Measurements from ENCODE around the gene REL. TPM values are rescaled to one million over a fixed set of nuclear protein-coding genes. Genes with fewer than 3 reads are reported as not detected.
"Not testable (repeated sequence)": the region's sequence is repeated elsewhere in the genome, so short reads cannot be mapped to it uniquely, and the experiment has no call there.

The REL gene
- total and polyA plus RNA-seq, 2 donors = 4.0 to 25.1 TPM

- H3K4me3 ChIP-seq (ENCODE audit: low read depth, low read length) = no peak overlapping the region
- H3K36me3 ChIP-seq (ENCODE audit: insufficient read depth) = peaks cover 10% of the 10 kb centered on the region
- DNase-seq (ENCODE audit: extremely low spot score) = no peak
- no peak overlapping the region for H3K27ac ChIP-seq (ENCODE audit: low read depth)
- 84% methylated on average over 2 of the region's 2 CpGs for WGBS
- no peaks in the 10 kb centered on the region for H3K4me1 ChIP-seq (ENCODE audit: insufficient read depth)
These were observed 25.0 kb downstream of the REL start for GRCh38 chr2:60906395-60906794.

GRCh38 chr2:60907329-60907728, 26.0 kb downstream of the REL start:
- H3K36me3 ChIP-seq (ENCODE audit: insufficient read depth) = peaks cover 10% of the 10 kb centered on the region
- H3K27ac ChIP-seq (ENCODE audit: low read depth) = no peak overlapping the region
- no peak for DNase-seq (ENCODE audit: extremely low spot score)
- H3K4me1 ChIP-seq (ENCODE audit: insufficient read depth) = no peaks in the 10 kb centered on the region
- no peak overlapping the region for H3K4me3 ChIP-seq (ENCODE audit: low read depth, low read length)
- 95% methylated on average over 8 of the region's 8 CpGs for WGBS

GRCh38 chr2:60925994-60926740, 44.8 kb downstream of the REL start:
- WGBS = 71% methylated on average over 7 of the region's 7 CpGs

GRCh38 chr2:60926741-60927552, 45.6 kb downstream of the REL start:
- H3K27ac ChIP-seq (ENCODE audit: low read depth) = no peak overlapping the region
- WGBS = 85% methylated on average over 3 of the region's 3 CpGs
- no peaks in the 10 kb centered on the region for H3K4me1 ChIP-seq (ENCODE audit: insufficient read depth)
- no peak for DNase-seq (ENCODE audit: extremely low spot score)
- H3K4me3 ChIP-seq (ENCODE audit: low read depth, low read length) = no peak overlapping the region
- peaks cover 1% of the 10 kb centered on the region for H3K36me3 ChIP-seq (ENCODE audit: insufficient read depth)

More at GRCh38 chr2:60925994-60926740, 44.8 kb downstream of the REL start:
- peak; percentile 25 for DNase-seq (ENCODE audit: extremely low spot score)
- Histone ChIP-seq H3K4me1 (ENCODE audit: insufficient read depth) (no peaks in the 10 kb centered on the region), H3K27ac (ENCODE audit: low read depth) (no peak overlapping the region), H3K36me3 (ENCODE audit: insufficient read depth) (peaks cover 1% of the 10 kb centered on the region), H3K4me3 (ENCODE audit: low read depth, low read length) (no peak overlapping the region)

GRCh38 chr2:60932061-60932460, 50.7 kb downstream of the REL start:
- not testable (repeated sequence) for H3K4me1 ChIP-seq (ENCODE audit: insufficient read depth); DNase-seq (ENCODE audit: extremely low spot score); H3K4me3 ChIP-seq (ENCODE audit: low read depth, low read length); H3K27ac ChIP-seq (ENCODE audit: low read depth); H3K36me3 ChIP-seq (ENCODE audit: insufficient read depth)
- 95% methylated on average over 5 of the region's 5 CpGs for WGBS

- Histone ChIP-seq H3K4me3 (ENCODE audit: low read depth, low read length) (no peak overlapping the region), H3K36me3 (ENCODE audit: insufficient read depth) (no peaks in the 10 kb centered on the region), H3K27ac (ENCODE audit: low read depth) (no peak overlapping the region), H3K4me1 (ENCODE audit: insufficient read depth) (no peaks in the 10 kb centered on the region)
- WGBS = 94% methylated on average over 3 of the region's 3 CpGs
- DNase-seq (ENCODE audit: extremely low spot score) = no peak
These were observed 51.6 kb downstream of the REL start for GRCh38 chr2:60932954-60933353.

- H3K27ac ChIP-seq (ENCODE audit: low read depth) = no peak overlapping the region
- peaks cover under 1% of the 10 kb centered on the region for H3K36me3 ChIP-seq (ENCODE audit: insufficient read depth)
- H3K4me3 ChIP-seq (ENCODE audit: low read depth, low read length) = no peak overlapping the region
- DNase-seq (ENCODE audit: extremely low spot score) = no peak
- WGBS = 75% methylated on average over 2 of the region's 2 CpGs
- H3K4me1 ChIP-seq (ENCODE audit: insufficient read depth) = no peaks in the 10 kb centered on the region
These were observed 52.9 kb downstream of the REL start for GRCh38 chr2:60934165-60934722.

GRCh38 chr2:60936757-60937156, 55.4 kb downstream of the REL start:
- no peak overlapping the region for H3K27ac ChIP-seq (ENCODE audit: low read depth)
- DNase-seq (ENCODE audit: extremely low spot score) = no peak
- peaks cover 1% of the 10 kb centered on the region for H3K36me3 ChIP-seq (ENCODE audit: insufficient read depth)
- H3K4me1 ChIP-seq (ENCODE audit: insufficient read depth) = no peaks in the 10 kb centered on the region
- 87% methylated on average over 5 of the region's 5 CpGs for WGBS
- no peak overlapping the region for H3K4me3 ChIP-seq (ENCODE audit: low read depth, low read length)

- peaks cover 1% of the 10 kb centered on the region for H3K36me3 ChIP-seq (ENCODE audit: insufficient read depth)
- no peak overlapping the region for H3K4me3 ChIP-seq (ENCODE audit: low read depth, low read length)
- 96% methylated on average over 7 of the region's 7 CpGs for WGBS
- H3K4me1 ChIP-seq (ENCODE audit: insufficient read depth) = no peaks in the 10 kb centered on the region
- DNase-seq (ENCODE audit: extremely low spot score) = no peak
- no peak overlapping the region for H3K27ac ChIP-seq (ENCODE audit: low read depth)
These were observed 56.9 kb downstream of the REL start for GRCh38 chr2:60938301-60938700.

GRCh38 chr2:60939622-60940021, 58.2 kb downstream of the REL start:
- 82% methylated on average over 2 of the region's 2 CpGs for WGBS
- DNase-seq (ENCODE audit: extremely low spot score) = no peak
- no peaks in the 10 kb centered on the region for H3K4me1 ChIP-seq (ENCODE audit: insufficient read depth)
- H3K36me3 ChIP-seq (ENCODE audit: insufficient read depth) = peaks cover 1% of the 10 kb centered on the region
- H3K27ac ChIP-seq (ENCODE audit: low read depth) = no peak overlapping the region
- no peak overlapping the region for H3K4me3 ChIP-seq (ENCODE audit: low read depth, low read length)

- Histone ChIP-seq H3K27ac (ENCODE audit: low read depth) (no peak overlapping the region), H3K4me1 (ENCODE audit: insufficient read depth) (no peaks in the 10 kb centered on the region), H3K36me3 (ENCODE audit: insufficient read depth) (no peaks in the 10 kb centered on the region), H3K4me3 (ENCODE audit: low read depth, low read length) (no peak overlapping the region)
- 69% methylated on average over 2 of the region's 2 CpGs for WGBS
- no peak for DNase-seq (ENCODE audit: extremely low spot score)
These were observed 64.0 kb downstream of the REL start for GRCh38 chr2:60945341-60945740.

- Histone ChIP-seq H3K27ac (ENCODE audit: low read depth) (no peak overlapping the region), H3K4me1 (ENCODE audit: insufficient read depth) (no peaks in the 10 kb centered on the region), H3K36me3 (ENCODE audit: insufficient read depth) (no peaks in the 10 kb centered on the region), H3K4me3 (ENCODE audit: low read depth, low read length) (no peak overlapping the region)
- WGBS = 88% methylated on average over 4 of the region's 4 CpGs
- DNase-seq (ENCODE audit: extremely low spot score) = no peak
These were observed 65.7 kb downstream of the REL start for GRCh38 chr2:60947056-60947455.

- H3K27ac ChIP-seq (ENCODE audit: low read depth) = peak overlapping the region; percentile 46
- H3K4me3 ChIP-seq (ENCODE audit: low read depth, low read length) = no peak overlapping the region
- H3K36me3 ChIP-seq (ENCODE audit: insufficient read depth) = no peaks in the 10 kb centered on the region
- no peaks in the 10 kb centered on the region for H3K4me1 ChIP-seq (ENCODE audit: insufficient read depth)
- 88% methylated on average over 8 of the region's 8 CpGs for WGBS
- DNase-seq (ENCODE audit: extremely low spot score) = no peak
These were observed 66.8 kb downstream of the REL start for GRCh38 chr2:60948161-60948560.
